Measurements from ENCODE around the gene TSPAN18.

TSPAN18 gene

GRCh38 chr11:44833877-44834452, 107.2 kb downstream of the TSPAN18 start:
- no peak for TF ChIP-seq CTCF (IDR thresholded peaks at IDR 0.05)

- no peak for TF ChIP-seq CTCF (IDR thresholded peaks at IDR 0.05)
These were observed 108.1 kb downstream of the TSPAN18 start for GRCh38 chr11:44834846-44835245.

DNA sequence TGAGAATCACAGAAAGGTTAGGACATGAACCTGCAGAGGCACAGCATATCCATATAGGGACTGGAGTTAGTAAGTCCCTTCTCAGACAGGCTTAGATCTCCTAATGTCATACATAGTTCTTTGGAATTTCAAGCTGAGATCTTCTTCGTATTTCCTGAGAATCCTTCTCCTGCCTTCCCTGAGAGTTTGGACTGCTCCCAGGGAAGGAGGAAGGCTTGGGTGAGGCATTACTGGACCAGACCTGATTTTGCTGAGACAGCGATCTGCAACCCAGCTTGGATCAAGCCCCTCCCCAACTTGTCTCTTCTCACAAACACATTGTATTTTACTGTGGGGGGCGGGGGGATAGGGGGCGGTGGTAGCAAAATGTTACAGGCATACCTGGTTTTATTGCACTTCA, 108.5 kb downstream of the TSPAN18 start:
- no peak for TF ChIP-seq CTCF (IDR thresholded peaks at IDR 0.05)

GRCh38 chr11:44835938-44836337, 109.2 kb downstream of the TSPAN18 start:
- TF ChIP-seq CTCF (IDR thresholded peaks at IDR 0.05) = no peak

DNA sequence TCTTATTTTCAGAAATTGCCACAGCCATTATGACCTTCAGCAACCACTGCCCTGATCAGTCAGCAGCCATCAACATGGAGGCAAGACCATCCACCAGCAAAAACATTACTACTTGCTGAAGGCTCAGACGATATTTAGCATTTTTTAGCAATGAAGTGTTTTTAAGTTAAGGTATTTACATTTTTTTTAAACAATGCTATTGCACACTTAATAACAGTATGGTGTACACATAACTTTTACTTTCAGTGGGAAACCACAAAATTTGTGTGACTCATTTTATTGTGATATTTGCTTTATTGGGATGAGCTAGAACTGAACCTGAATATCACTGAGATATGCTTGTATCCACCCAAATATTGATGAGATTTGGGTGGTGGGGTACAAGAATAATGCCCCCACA, 110.9 kb downstream of the TSPAN18 start:
- no peak for TF ChIP-seq CTCF (IDR thresholded peaks at IDR 0.05)

DNA sequence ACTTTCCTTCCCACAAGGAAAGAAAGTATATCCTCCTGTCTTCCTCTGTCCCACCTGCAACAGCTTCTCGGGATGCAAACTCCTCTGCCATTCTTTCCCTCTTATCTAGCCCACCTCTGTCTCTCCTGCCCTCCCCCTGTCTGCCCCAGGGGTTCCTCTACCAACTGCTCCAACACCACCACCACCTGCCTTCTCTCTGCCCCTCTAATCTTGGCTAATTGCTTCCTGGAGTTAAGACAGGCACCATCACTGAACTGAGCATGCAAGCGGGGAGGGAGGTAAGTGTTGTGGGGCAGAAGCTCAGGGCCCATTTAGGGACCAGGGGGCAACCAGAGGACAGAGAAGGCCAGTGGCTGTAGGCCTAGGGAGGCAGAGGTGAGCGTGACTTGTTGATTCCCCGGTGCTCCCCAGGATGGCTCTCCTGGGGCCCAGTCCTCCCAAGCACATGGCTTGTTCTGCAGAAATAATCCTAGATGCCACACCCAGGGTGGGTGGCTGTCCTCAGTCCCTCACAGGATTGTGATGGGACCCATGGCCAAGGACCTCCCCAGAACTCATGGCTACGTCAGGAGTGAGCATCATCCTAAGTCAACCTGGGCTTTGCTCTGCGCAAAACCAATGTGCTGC, 112.8 kb downstream of the TSPAN18 start:
- no peak for TF ChIP-seq CTCF (IDR thresholded peaks at IDR 0.05)

DNA sequence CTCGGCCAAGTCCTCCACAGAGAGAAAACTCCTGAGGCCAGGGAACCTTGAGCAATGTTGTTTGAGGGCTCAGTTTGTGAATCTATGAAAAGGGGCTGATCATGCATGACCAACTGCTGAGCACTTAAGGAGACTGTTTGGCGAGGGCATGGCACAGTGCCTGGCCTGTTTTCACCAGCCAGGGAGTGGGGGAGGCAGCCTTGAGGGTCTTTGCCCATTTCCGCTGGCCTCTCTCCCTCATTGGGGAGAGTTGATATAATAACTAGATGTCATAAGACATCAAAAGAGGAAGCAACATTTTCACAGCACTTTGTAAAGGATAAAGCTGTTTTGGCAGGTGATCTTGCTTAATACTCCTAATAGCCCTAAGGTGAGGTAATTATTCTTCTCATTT, 113.3 kb downstream of the TSPAN18 start:
- TF ChIP-seq CTCF (IDR thresholded peaks at IDR 0.05) = no peak
